NB4 (cell line): ENCODE data around the gene HDDC2.

ENCODE experiments used
- MYC ChIP-seq: IDR thresholded peaks from 2 replicates; pipeline ENCODE4 v1.6.1; 2011; ENCODE audit warnings: low read depth, low read length
- POLR2A ChIP-seq: IDR thresholded peaks from 2 replicates; pipeline ENCODE4 v1.6.1; 2011; ENCODE audit warnings: mild to moderate bottlenecking; ENCODE audit not compliant: insufficient read length; ENCODE audit errors: extremely low read depth
- TF ChIP-seq, protein P1 (sequence below): IDR thresholded peaks from one replicate; pipeline ENCODE4 v1.5.1; 2012; ENCODE audit warnings: low read depth, low read length
- TF ChIP-seq, protein P2 (sequence below): IDR thresholded peaks from 2 replicates; pipeline ENCODE4 v1.6.1; 2011; ENCODE audit warnings: low read depth, low read length

DNA sequence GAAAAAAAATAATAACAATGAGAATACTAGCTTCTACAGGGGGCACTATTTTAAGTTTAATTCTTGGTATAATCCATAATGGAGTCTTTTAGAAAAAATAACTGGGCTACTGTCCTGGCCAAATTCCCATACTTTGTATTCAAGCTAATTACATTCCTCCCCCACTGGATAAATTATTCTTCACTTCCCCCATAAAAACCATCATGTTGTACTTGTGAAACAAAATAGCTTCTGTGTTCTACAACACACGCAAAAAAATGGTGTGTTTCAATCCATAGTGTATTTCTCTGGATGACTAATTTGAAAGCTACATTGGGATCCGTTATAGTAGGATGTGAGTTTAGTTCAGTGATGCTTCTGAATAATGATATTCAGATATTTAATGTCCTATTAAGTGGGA, 21.6 kb upstream of the HDDC2 start:
- TF ChIP-seq, protein P1, sequence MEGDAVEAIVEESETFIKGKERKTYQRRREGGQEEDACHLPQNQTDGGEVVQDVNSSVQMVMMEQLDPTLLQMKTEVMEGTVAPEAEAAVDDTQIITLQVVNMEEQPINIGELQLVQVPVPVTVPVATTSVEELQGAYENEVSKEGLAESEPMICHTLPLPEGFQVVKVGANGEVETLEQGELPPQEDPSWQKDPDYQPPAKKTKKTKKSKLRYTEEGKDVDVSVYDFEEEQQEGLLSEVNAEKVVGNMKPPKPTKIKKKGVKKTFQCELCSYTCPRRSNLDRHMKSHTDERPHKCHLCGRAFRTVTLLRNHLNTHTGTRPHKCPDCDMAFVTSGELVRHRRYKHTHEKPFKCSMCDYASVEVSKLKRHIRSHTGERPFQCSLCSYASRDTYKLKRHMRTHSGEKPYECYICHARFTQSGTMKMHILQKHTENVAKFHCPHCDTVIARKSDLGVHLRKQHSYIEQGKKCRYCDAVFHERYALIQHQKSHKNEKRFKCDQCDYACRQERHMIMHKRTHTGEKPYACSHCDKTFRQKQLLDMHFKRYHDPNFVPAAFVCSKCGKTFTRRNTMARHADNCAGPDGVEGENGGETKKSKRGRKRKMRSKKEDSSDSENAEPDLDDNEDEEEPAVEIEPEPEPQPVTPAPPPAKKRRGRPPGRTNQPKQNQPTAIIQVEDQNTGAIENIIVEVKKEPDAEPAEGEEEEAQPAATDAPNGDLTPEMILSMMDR = no peak
- TF ChIP-seq MYC (no peak), POLR2A (no peak)
- TF ChIP-seq, protein P2, sequence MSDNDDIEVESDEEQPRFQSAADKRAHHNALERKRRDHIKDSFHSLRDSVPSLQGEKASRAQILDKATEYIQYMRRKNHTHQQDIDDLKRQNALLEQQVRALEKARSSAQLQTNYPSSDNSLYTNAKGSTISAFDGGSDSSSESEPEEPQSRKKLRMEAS = no peak
